Measurements from ENCODE around the gene DAPK1.
"Not testable (repeated sequence)": the region's sequence is repeated elsewhere in the genome, so short reads cannot be mapped to it uniquely, and the experiment has no call there.

Gene DAPK1

DNA sequence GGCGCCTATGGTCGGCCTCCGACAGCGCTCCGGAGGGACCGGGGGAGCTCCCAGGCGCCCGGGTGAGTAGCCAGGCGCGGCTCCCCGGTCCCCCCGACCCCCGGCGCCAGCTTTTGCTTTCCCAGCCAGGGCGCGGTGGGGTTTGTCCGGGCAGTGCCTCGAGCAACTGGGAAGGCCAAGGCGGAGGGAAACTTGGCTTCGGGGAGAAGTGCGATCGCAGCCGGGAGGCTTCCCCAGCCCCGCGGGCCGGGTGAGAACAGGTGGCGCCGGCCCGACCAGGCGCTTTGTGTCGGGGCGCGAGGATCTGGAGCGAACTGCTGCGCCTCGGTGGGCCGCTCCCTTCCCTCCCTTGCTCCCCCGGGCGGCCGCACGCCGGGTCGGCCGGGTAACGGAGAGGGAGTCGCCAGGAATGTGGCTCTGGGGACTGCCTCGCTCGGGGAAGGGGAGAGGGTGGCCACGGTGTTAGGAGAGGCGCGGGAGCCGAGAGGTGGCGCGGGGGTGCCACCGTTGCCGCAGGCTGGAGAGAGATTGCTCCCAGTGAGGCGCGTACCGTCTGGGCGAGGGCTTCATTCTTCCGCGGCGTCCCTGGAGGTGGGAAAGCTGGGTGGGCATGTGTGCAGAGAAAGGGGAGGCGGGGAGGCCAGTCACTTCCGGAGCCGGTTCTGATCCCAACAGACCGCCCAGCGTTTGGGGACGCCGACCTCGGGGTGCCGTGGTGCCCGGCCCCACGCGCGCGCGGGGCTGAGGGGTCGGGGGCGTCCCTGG, 561 bp downstream of the DAPK1 start:
- DNase-seq (ENCODE audit: low spot score), result peak; percentile 72

DNA sequence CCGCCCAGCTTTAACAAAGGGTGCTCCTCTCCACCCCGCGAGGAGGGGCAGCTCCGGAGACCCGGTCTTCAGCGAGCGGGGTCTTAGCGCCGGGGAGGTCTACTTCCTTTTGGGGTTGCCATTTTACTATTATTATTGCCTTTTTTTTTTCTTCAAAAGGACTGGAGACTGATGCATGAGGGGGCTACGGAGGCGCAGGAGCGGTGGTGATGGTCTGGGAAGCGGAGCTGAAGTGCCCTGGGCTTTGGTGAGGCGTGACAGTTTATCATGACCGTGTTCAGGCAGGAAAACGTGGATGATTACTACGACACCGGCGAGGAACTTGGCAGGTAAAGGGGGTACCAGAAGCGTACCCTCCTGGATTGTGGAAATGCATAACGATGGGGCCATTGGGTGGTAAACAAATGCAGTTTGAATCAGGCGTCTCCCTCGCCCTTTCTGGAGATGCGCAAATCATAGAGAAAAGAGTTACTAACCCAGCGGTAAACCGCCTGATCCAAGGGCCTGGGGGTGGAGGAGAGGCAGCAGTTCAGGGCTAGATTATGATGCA, 1.2 kb downstream of the DAPK1 start:
- DNase-seq (ENCODE audit: low spot score), result no peak

DNA sequence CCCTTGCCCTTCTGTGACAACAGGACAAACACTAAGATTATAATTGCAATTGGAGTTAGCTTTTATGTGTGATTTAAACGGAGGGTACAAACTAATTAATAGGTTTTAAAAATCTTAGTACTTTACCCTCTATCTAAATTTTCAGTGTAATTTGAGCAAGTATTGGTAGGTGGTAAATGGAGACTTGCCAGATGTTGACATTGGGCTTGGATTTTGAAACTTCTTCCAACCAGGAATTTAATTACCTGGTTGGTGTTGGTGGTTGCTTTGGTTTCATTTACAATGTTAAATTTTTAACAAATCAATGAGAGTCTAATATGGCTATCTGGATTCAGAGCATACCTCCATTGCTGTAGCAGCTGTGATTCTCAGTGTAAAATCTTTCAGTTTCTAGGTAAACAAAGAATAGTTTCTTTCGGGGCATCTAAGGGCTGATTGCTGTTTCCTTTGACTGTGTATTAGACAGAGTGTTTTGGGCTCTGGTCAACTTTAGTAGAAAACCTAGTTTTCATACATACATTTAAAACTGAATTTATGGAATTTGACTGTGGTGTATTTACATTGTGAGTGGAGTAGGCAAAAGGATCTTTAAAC, 1.9 kb downstream of the DAPK1 start:
- no peak for DNase-seq (ENCODE audit: low spot score)

GRCh38 chr9:87500491-87501270, 3.0 kb downstream of the DAPK1 start:
- DNase-seq (ENCODE audit: low spot score), result no peak

- DNase-seq (ENCODE audit: low spot score), result not testable (repeated sequence)
Observed at GRCh38 chr9:87501271-87501656, 3.6 kb downstream of the DAPK1 start.

DNA sequence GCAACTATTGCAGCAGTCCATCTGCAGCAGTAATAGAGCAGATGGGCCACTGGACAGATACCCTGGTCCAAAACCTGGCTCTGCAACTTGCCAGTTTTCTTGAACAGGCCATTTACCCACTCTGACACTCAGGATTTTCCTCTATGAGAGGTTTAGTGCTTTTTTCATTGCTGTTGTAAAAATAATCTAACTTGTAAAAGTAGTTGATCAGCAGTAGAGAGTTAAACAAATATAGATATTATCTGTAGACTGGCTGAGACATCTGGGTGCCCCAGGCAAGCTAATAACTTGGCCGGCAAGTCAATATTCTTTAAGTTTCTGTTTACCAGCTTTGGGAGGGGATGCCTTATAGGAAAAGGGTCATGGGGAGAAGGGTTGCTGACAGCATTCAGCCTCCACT, 4.1 kb downstream of the DAPK1 start:
- no peak for DNase-seq (ENCODE audit: low spot score)

- no peak for DNase-seq (ENCODE audit: low spot score)
Observed at GRCh38 chr9:87502391-87503221, 4.9 kb downstream of the DAPK1 start.

DNA sequence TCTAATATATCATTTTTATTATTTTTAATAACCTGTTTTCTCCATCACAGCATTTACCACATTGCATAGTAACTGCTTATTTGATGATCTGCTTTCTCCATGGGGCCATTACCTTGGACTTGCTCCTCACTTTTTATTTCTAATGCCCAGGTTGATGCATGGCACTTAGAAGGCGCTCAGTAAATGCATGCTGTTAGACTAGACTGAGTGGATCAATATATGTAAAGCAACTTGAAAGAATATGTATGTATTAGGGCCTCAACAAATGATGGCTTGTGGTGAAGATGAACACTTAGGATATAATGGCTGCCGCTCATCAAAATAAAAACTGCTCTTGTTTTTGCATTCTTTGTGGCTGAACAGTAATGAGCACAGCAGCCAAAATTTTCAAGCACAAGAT, 5.8 kb downstream of the DAPK1 start:
- DNase-seq (ENCODE audit: low spot score), result no peak

DNA sequence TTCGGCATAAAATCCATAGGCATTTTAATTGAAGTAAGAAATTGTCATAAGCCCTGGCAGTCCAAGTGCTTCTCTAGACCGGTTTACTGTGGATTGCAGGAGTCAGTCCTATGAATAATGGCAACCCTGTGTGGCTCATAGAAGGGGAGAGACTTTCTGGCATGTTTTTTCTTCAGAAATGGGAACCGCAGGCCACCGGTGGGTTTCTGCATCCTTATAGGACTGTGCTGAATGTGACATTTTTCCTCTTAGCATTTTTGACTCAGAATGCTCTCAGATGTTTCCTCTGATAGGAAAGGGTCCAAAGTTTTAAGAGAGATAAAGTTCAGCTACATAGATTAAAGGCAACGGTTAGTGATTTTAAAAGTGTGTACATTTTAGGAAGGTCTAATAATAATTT, 6.3 kb downstream of the DAPK1 start:
- no peak for DNase-seq (ENCODE audit: low spot score)

- no peak for DNase-seq (ENCODE audit: low spot score)
Observed at GRCh38 chr9:87504938-87505337, 7.3 kb downstream of the DAPK1 start.

DNA sequence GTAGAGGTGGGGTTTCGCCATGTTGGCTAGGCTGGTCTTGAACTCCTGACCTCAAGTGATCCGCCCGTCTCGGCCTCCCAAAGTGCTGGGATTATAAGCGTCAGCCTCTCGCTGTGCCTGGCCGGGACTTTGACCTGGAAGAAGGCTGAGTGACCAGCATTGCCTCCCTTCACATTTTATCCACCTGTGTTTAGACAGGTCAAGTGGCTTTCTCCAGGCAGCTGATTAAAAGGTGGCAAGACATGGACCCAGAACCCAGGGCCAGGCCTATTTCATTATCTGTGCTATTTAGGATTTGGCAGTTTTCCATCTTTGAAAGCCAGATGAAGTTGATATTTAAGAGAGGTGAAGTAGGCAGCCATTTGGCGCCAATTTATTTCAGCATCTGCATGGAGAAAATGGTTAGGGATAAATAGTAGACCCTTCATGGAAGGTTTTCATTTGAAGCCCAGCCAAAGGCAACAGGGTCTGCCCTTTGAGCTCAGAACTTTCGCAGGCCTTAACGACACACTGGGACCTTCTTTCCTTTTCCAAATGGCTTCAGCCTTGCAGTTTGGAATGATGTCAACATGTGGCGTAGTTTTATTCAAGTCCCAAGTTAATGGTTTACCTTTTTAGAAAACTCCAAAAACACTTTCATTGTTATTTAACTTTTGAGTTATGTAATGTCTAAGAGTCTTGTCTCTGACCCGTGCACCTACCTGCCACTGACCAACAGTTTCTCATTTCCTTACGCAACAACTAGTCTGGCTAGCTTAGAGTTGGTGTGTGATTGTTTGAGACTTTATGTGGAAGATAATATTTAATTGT, 8.4 kb downstream of the DAPK1 start:
- DNase-seq (ENCODE audit: low spot score), result peak; percentile 60

GRCh38 chr9:87507576-87507975, 9.9 kb downstream of the DAPK1 start:
- no peak for DNase-seq (ENCODE audit: low spot score)

- DNase-seq (ENCODE audit: low spot score), result no peak
Observed at GRCh38 chr9:87510252-87510683, 12.6 kb downstream of the DAPK1 start.

- DNase-seq (ENCODE audit: low spot score), result no peak
Observed at GRCh38 chr9:87512311-87512710, 14.6 kb downstream of the DAPK1 start.

- no peak for DNase-seq (ENCODE audit: low spot score)
Observed at GRCh38 chr9:87513161-87513560, 15.5 kb downstream of the DAPK1 start.

GRCh38 chr9:87513880-87514535, 16.3 kb downstream of the DAPK1 start:
- DNase-seq (ENCODE audit: low spot score), result no peak

DNA sequence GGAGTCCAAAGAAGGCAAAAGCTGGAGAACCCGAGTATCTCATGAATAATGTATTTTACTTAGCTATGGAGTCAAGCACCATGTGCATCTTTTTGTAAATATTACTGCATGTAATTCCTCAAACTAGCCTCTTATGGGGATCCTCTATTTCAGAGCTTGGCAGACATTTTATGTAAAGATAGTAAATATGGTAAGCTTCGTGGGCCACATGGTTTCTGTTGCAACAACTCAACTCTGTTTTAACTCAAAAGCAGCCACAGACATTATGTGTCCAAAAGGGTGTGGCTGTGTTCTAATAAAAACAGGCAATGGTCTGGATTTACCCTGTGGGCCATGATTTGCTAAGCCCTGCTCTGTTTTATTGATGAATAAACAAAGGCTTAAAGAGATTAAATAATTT, 17.3 kb downstream of the DAPK1 start:
- no peak for DNase-seq (ENCODE audit: low spot score)

DNA sequence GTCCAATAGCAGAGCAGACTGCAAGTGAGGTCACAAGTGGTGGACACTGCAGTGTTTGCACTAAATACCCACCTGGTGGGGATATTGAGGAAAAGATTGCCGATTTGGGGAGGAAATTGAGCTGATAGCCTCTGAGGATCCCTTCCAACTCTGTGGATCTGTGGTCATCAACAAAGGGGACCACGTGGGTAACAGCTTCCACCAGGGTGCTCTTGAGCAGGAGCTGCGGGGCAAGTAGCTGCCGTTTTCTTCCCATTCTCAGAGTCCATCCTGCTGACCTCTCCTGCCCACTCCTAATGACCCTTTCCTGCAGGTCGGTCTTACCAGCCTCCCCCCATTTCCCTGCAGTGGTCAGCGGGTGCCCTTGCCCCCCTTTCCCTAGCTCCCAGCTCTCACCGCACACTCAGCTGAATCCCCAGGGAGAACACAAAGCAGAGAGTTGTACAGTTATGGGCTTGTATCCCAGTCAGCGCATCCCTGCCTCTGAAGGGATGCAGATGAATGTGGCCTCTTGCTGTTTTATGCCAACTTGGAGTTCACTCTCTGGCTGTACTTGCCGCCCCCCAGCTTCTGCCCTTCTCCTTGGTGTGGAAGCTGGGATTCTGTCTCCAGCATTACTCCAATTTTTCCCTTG, 18.0 kb downstream of the DAPK1 start:
- DNase-seq (ENCODE audit: low spot score), result no peak

GRCh38 chr9:87516222-87516925, 18.7 kb downstream of the DAPK1 start:
- no peak for DNase-seq (ENCODE audit: low spot score)

Data from HuH-7 (cell line).